ENCODE data around the gene OLFML2A. TPM values are rescaled to one million over a fixed set of nuclear protein-coding genes. Genes with fewer than 3 reads are reported as not detected.
"Not testable (repeated sequence)": the region's sequence is repeated elsewhere in the genome, so short reads cannot be mapped to it uniquely, and the experiment has no call there.

OLFML2A gene
- total and polyA plus RNA-seq, 2 donors (not counting 1 experiment from before 2014, with no cell fraction given), result 0.76 to 0.88 TPM

DNA sequence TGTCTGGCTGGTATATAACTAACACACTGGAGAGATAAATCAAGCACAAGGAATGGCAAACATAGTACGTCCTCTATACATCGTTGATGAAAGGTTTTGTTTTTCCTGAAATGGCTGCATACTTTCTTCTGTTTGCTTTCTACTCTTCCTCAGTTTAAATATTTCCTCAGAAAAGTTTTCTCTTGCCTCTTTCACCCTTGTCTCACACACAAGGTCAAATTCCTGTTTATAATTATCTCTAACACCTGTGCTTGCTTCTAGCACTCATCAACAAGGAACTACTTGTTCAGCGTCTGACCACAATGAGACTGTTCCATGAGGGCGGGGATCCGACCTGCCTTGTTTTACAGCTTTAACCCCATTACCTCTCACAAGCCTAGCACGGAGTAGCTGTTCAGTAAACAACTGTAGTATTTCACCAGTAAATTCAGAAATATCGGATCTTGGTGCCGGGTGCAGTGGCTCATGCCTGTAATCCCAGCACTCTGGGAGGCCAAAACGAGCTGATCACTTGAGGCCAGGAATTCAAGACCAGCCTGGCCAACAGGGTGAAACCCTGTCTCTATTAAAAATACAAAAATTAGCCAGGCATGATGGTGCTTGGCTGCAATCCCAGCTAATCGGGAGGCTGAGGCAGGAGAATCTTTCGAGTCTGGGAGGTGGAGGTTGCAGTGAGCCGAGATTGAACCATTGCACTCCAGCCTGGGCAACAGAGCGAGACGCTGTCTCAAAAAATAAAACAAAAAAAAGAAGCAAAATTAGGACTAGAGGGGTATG is 42.8 kb upstream of the OLFML2A start:
- Histone ChIP-seq H2AFZ (ENCODE audit: insufficient read depth, low read depth, low read length, poor library complexity, severe bottlenecking) (no peak overlapping the region), H3K36me3 (replicated peaks in 1 of 2; ENCODE audit: control extremely low read depth in 1 of 2, control insufficient read depth in 1 of 2, extremely low read depth in 1 of 2, insufficient read depth in 2 of 2, low read length in 1 of 2) (no peaks in the 10 kb centered on the region), H3K27me3 (replicated peaks in 1 of 4; ENCODE audit: control extremely low read depth in 1 of 4, control insufficient read depth in 3 of 4, insufficient read depth in 4 of 4, low read length in 3 of 4) (no peaks in the 10 kb centered on the region), H3K4me3 (ENCODE audit: control extremely low read depth in 1 of 5, extremely low read depth in 1 of 5, insufficient read depth in 1 of 5, low read depth in 2 of 5, low read length in 4 of 5) (no peak overlapping the region), H3K4me2 (replicated peaks; ENCODE audit: low read depth, low read length, poor library complexity, severe bottlenecking) (no peak overlapping the region), H3K27ac (ENCODE audit: low read length in 2 of 2) (no peak overlapping the region), H3K4me1 (ENCODE audit: control insufficient read depth in 2 of 2, insufficient read depth in 2 of 2, low read length in 2 of 2) (peaks cover 0 to 3% of the 10 kb centered on the region in 2 donors), H3K79me2 (ENCODE audit: control insufficient read depth, insufficient read depth, low read length) (no peaks in the 10 kb centered on the region), H3K9ac (ENCODE audit: low read length) (no peak overlapping the region), H4K20me1 (ENCODE audit: control insufficient read depth, insufficient read depth, low read length, poor library complexity, severe bottlenecking) (no peaks in the 10 kb centered on the region), H3K9me3 (ENCODE audit: control extremely low read depth in 1 of 3, control insufficient read depth in 2 of 3, insufficient read depth in 1 of 3, low read length in 2 of 3) (no peaks in the 10 kb centered on the region)
- Mint-ChIP-seq H3K9me3 (ENCODE audit: insufficient read depth) (no peaks in the 10 kb centered on the region), H3K27me3 (no peaks in the 10 kb centered on the region), H3K4me1 (peaks cover 2% of the 10 kb centered on the region), H3K27ac (no peak overlapping the region), H3K4me3 (no peak overlapping the region)
- no peak for DNase-seq
- intact Hi-C loops (cut with micrococcal nuclease), result no loop called here
- TF ChIP-seq, protein P1, sequence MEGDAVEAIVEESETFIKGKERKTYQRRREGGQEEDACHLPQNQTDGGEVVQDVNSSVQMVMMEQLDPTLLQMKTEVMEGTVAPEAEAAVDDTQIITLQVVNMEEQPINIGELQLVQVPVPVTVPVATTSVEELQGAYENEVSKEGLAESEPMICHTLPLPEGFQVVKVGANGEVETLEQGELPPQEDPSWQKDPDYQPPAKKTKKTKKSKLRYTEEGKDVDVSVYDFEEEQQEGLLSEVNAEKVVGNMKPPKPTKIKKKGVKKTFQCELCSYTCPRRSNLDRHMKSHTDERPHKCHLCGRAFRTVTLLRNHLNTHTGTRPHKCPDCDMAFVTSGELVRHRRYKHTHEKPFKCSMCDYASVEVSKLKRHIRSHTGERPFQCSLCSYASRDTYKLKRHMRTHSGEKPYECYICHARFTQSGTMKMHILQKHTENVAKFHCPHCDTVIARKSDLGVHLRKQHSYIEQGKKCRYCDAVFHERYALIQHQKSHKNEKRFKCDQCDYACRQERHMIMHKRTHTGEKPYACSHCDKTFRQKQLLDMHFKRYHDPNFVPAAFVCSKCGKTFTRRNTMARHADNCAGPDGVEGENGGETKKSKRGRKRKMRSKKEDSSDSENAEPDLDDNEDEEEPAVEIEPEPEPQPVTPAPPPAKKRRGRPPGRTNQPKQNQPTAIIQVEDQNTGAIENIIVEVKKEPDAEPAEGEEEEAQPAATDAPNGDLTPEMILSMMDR (IDR thresholded peaks at IDR 0.05), result no peak
- no peak for TF ChIP-seq EZH2 (IDR thresholded peaks at IDR 0.05; ENCODE audit: borderline replicate concordance, insufficient read depth, low read depth, low read length, poor library complexity, severe bottlenecking)
- no peak for ATAC-seq (ENCODE audit: low read depth)
- WGBS (ENCODE audit: insufficient coverage), result 73% methylated on average over 10 of the region's 14 CpGs
- ChIA-PET POLR2A (no interaction called here), CTCF (interaction anchor here (2.0 kb wide), 1 partner anchor 23 kb away, joined by 4 read pairs; no protein-coding TSS in a partner anchor)

- H3K9me3 Mint-ChIP-seq (ENCODE audit: insufficient read depth); H4K20me1 ChIP-seq (ENCODE audit: control insufficient read depth, insufficient read depth, low read length, poor library complexity, severe bottlenecking); H3K27me3 ChIP-seq (replicated peaks in 1 of 4; ENCODE audit: control extremely low read depth in 1 of 4, control insufficient read depth in 3 of 4, insufficient read depth in 4 of 4, low read length in 3 of 4); H3K79me2 ChIP-seq (ENCODE audit: control insufficient read depth, insufficient read depth, low read length); H3K4me2 ChIP-seq (replicated peaks; ENCODE audit: low read depth, low read length, poor library complexity, severe bottlenecking); DNase-seq; H3K27me3 Mint-ChIP-seq; POLR2A ChIA-PET; H3K4me1 Mint-ChIP-seq; H3K4me3 Mint-ChIP-seq; H3K4me1 ChIP-seq (ENCODE audit: control insufficient read depth in 2 of 2, insufficient read depth in 2 of 2, low read length in 2 of 2); intact Hi-C loops (cut with micrococcal nuclease); H2AFZ ChIP-seq (ENCODE audit: insufficient read depth, low read depth, low read length, poor library complexity, severe bottlenecking); H3K4me3 ChIP-seq (ENCODE audit: control extremely low read depth in 1 of 5, extremely low read depth in 1 of 5, insufficient read depth in 1 of 5, low read depth in 2 of 5, low read length in 4 of 5); ATAC-seq (ENCODE audit: low read depth); H3K27ac Mint-ChIP-seq; CTCF ChIA-PET; H3K9ac ChIP-seq (ENCODE audit: low read length); H3K9me3 ChIP-seq (ENCODE audit: control extremely low read depth in 1 of 3, control insufficient read depth in 2 of 3, insufficient read depth in 1 of 3, low read length in 2 of 3); H3K27ac ChIP-seq (ENCODE audit: low read length in 2 of 2); H3K36me3 ChIP-seq (replicated peaks in 1 of 2; ENCODE audit: control extremely low read depth in 1 of 2, control insufficient read depth in 1 of 2, extremely low read depth in 1 of 2, insufficient read depth in 2 of 2, low read length in 1 of 2): not testable (repeated sequence)
- WGBS (ENCODE audit: insufficient coverage), result 82% methylated on average over 7 of the region's 7 CpGs
Measured at GRCh38 chr9:124734741-124735083, 42.2 kb upstream of the OLFML2A start.

All from B cell (primary cell).